Thyroid gland (tissue), 4 donors: ENCODE measurements around the gene NOP53. TPM values are rescaled to one million over a fixed set of nuclear protein-coding genes. Genes with fewer than 3 reads are reported as not detected.
"Not testable (repeated sequence)": the region's sequence is repeated elsewhere in the genome, so short reads cannot be mapped to it uniquely, and the experiment has no call there.

ENCODE experiments used
- DNase-seq, 2 donors: peaks; one replicate each; pipeline ENCODE4 v3.0.0-alpha.2; 2019
- H3K27ac ChIP-seq, 3 donors: fragments of 200-600 bp; sonication (generic); 1 replicate in 2 of 3; 2 replicates in 1 of 3; pipeline ENCODE4 v1.5.1; 2016 to 2019; ENCODE audit warnings: mild to moderate bottlenecking in 1 of 3, moderate library complexity in 1 of 3
- H3K27me3 ChIP-seq: fragments of 200-600 bp; sonication (generic); one replicate; pipeline ENCODE4 v1.5.1; 2019
- H3K36me3 ChIP-seq, 2 donors: fragments of 200-600 bp; sonication (generic); one replicate each; pipeline ENCODE4 v1.5.1; 2016 to 2019
- H3K4me1 ChIP-seq, 2 donors: fragments of 200-600 bp; sonication (generic); one replicate each; pipeline ENCODE4 v1.5.1; 2017 to 2019
- H3K4me3 ChIP-seq, 3 donors: fragments of 200-600 bp; sonication (generic); replicated peaks in 1 of 3; 1 replicate in 2 of 3; 2 replicates in 1 of 3; pipeline ENCODE4 v1.5.1; 2016; ENCODE audit warnings: mild to moderate bottlenecking in 1 of 3
- H3K9me3 ChIP-seq: fragments of 200-600 bp; sonication (generic); one replicate; pipeline ENCODE4 v1.5.1; 2017
- CTCF ChIP-seq, 6 experiments: fragments of 200-600 bp in 3 of 6; fragments of 450-650 bp in 3 of 6; sonication (generic) in 3 of 6; IDR thresholded peaks; one replicate each; pipeline ENCODE4 v1.5.1; 2016 to 2019; ENCODE audit warnings: antibody characterized with exemption in 6 of 6, mild to moderate bottlenecking in 2 of 6, inconsistent platforms in 1 of 6, moderate library complexity in 1 of 6
- POLR2A ChIP-seq, 2 donors: fragments of 450-650 bp; IDR thresholded peaks; one replicate each; pipeline ENCODE4 v1.6.1; 2017; ENCODE audit warnings: antibody characterized with exemption in 2 of 2, mild to moderate bottlenecking in 2 of 2, moderate library complexity in 1 of 2
- WGBS, 2 donors: methylation state at CpG; one replicate each; pipeline ENCODE4 v1.1.5; 2017; 5-methylcytosine and 5-hydroxymethylcytosine counted together
- intact Hi-C: fragments of 100-400 bp; cut with DNase I; formaldehyde crosslinking; loops from one replicate; pipeline ENCODE4 v1.15.1; 2023
- small RNA-seq: library from RNA; depleted of rRNA; stranded (forward); fragments of <200 nt; gene quantifications from one replicate; pipeline ENCODE3, GENCODE V24; 2016
- total RNA-seq, 4 donors: library from RNA; depleted of rRNA; stranded (reverse); fragments of >200 nt; gene quantifications; one replicate each; pipeline ENCODE4 v1.2.3, GENCODE V29; 2016

NOP53 gene
- total RNA-seq, 4 donors from 2014 or later: 278 to 531 (median 461) TPM

- Histone ChIP-seq H3K4me1 (no peaks in the 10 kb centered on the region), H3K27me3 (no peaks in the 10 kb centered on the region), H3K36me3 (no peaks in the 10 kb centered on the region), H3K9me3 (no peaks in the 10 kb centered on the region), H3K27ac (no peak overlapping the region), H3K4me3 (no peak overlapping the region)
- intact Hi-C loops: no loop called here
- 83 to 93% methylated on average over 14 to 25 of the region's 25 CpGs for WGBS, 2 donors
- no peak for DNase-seq
- TF ChIP-seq POLR2A (IDR thresholded peaks at IDR 0.05) (no peak), CTCF (IDR thresholded peaks at IDR 0.05) (no peak)
Measured at GRCh38 chr19:47802521-47803043, 57.2 kb downstream of the NOP53 start.

GRCh38 chr19:47803148-47803547 is 57.8 kb downstream of the NOP53 start:
- H3K27me3 ChIP-seq, H3K36me3 ChIP-seq, H3K9me3 ChIP-seq, DNase-seq, H3K27ac ChIP-seq, intact Hi-C loops, H3K4me1 ChIP-seq, H3K4me3 ChIP-seq: not testable (repeated sequence)
- WGBS, 2 donors: 72% methylated on average over 13 of the region's 21 CpGs; no CpG with 5 or more reads in 1 of the 2 donors

- DNase-seq, H3K36me3 ChIP-seq, H3K4me1 ChIP-seq, H3K27me3 ChIP-seq, H3K27ac ChIP-seq, H3K4me3 ChIP-seq, intact Hi-C loops, H3K9me3 ChIP-seq: not testable (repeated sequence)
- WGBS, 2 donors: no CpG with 5 or more reads among the region's 12 CpGs
Measured at GRCh38 chr19:47803671-47804070, 58.3 kb downstream of the NOP53 start.

GRCh38 chr19:47804451-47804850 is 59.1 kb downstream of the NOP53 start, which contains the start of gene TPRX1:
TSS of gene TPRX1 (minus strand) at chr19:47804551. CDS start at chr19:47804539, 12 bp downstream.
- DNase-seq, H3K9me3 ChIP-seq, intact Hi-C loops, H3K36me3 ChIP-seq, H3K27me3 ChIP-seq, H3K4me3 ChIP-seq, H3K27ac ChIP-seq, H3K4me1 ChIP-seq: not testable (repeated sequence)
- 87 to 90% methylated on average over 2 to 4 of the region's 5 CpGs for WGBS, 2 donors

GRCh38 chr19:47805313-47805712 is 60.0 kb downstream of the NOP53 start:
- intact Hi-C loops: no loop called here

GRCh38 chr19:47806435-47806834 is 61.1 kb downstream of the NOP53 start:
- no peak overlapping the region for H3K27ac ChIP-seq
- intact Hi-C loops: no loop called here
- WGBS, 2 donors: 86 to 89% methylated on average over 6 of the region's 6 CpGs
- no peak for DNase-seq
- no peaks in the 10 kb centered on the region for H3K4me1 ChIP-seq
- no peak overlapping the region for H3K4me3 ChIP-seq
- H3K27me3 ChIP-seq: no peaks in the 10 kb centered on the region
- TF ChIP-seq POLR2A (IDR thresholded peaks at IDR 0.05) (no peak), CTCF (IDR thresholded peaks at IDR 0.05) (no peak)
- H3K36me3 ChIP-seq: no peaks in the 10 kb centered on the region
- no peaks in the 10 kb centered on the region for H3K9me3 ChIP-seq

More at GRCh38 chr19:47805313-47805712, 60.0 kb downstream of the NOP53 start:
- 88 to 91% methylated on average over 8 to 10 of the region's 10 CpGs for WGBS, 2 donors
- no peak overlapping the region for H3K27ac ChIP-seq
- no peak for DNase-seq
- H3K4me1 ChIP-seq: no peaks in the 10 kb centered on the region
- no peak overlapping the region for H3K4me3 ChIP-seq
- TF ChIP-seq POLR2A (IDR thresholded peaks at IDR 0.05) (no peak), CTCF (IDR thresholded peaks at IDR 0.05) (no peak)
- no peaks in the 10 kb centered on the region for H3K36me3 ChIP-seq
- H3K27me3 ChIP-seq: no peaks in the 10 kb centered on the region
- H3K9me3 ChIP-seq: no peaks in the 10 kb centered on the region

Small RNA genes within 50 kb of the gene (small RNA-seq; reads per million reads assigned to genes)
- not detected for gene AC008745.1
- not detected for gene SNORD23

Other genes with a start within 250 kb of the NOP53 start
- 100 to 1,000 TPM; 146 to 354 (median 213) TPM for gene NAPA, start 230.5 kb upstream of the NOP53 start, total RNA-seq
- gene ZNF541, start 172.4 kb upstream of the NOP53 start, total RNA-seq: 1 to 10 TPM in 1 of 4 donors, under 1 TPM in 2, not detected in 1; 0.40 to 1.1 (median 0.56) TPM
- 10 to 100 TPM in 3 of 4 donors, 1 to 10 TPM in 1; 5.8 to 15.2 (median 13.2) TPM for gene BICRA, start 136.4 kb upstream of the NOP53 start, total RNA-seq
- gene EHD2, start 32.1 kb upstream of the NOP53 start, total RNA-seq: 10 to 100 TPM; 41.9 to 48.0 (median 44.3) TPM
- gene SELENOW, start 33.2 kb downstream of the NOP53 start, total RNA-seq: 100 to 1,000 TPM; 256 to 919 (median 484) TPM
- gene TPRX1, start 59.0 kb downstream of the NOP53 start, total RNA-seq: not detected
- not detected for gene CRX, start 76.4 kb downstream of the NOP53 start, total RNA-seq
- gene TPRX2, start 113.7 kb downstream of the NOP53 start, total RNA-seq: not detected
- not detected for gene SULT2A1, start 140.8 kb downstream of the NOP53 start, total RNA-seq
- gene BSPH1, start 246.6 kb downstream of the NOP53 start, total RNA-seq: not detected
- gene ELSPBP1, start 249.1 kb downstream of the NOP53 start, total RNA-seq: not detected